ENCODE measurements around the gene SRL. TPM values are rescaled to one million over a fixed set of nuclear protein-coding genes. Genes with fewer than 3 reads are reported as not detected.
"Not testable (repeated sequence)": the region's sequence is repeated elsewhere in the genome, so short reads cannot be mapped to it uniquely, and the experiment has no call there.

SRL gene
- total and polyA plus RNA-seq, 4 donors, result 0.30 to 2.9 (median 1.2) TPM

DNA sequence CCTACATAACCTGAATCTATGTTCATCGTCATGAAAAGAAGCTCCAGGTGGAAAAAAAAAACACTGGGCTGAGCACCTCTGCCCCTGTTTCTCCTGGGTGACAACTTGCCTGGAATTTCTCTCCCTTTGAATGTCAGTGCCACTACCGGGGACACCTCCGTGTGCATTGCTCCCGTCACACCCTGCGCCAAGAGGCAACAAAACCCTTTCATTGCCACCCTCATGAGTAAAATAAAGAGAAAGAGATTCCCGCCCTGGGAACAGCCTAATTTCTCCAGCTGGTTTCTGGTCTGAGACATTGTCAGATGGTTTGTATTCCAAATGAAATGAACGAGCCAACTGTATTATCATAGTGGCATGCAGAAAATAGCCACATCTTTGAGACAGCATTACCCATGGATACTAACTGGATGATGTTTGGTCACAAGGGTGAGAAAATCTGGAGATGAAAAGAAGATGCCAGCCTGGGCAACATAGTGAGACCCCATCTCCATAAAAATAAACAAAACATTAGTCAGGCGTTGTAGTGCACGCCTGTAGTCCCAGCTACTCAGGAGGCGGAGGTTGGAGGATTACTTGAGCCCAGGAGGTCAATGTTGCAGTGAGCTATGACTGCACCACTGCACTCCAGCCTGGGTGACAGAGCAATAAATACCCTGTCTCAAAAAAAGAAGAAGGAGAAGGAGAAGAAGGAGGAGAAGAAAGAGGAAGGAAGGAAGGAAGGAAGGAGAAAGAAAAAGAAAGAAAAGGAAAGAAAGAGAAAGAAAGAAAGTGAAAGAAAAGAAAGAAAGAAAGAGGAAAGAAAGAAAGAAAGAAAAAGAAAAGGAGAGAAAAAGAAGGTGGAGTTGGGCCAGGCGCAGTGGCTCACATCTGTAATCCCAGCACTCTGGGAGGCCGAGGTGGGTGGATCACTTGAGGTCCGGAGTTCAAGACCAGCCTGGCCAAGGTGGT, 83.5 kb downstream of the SRL start:
- no peak for ATAC-seq (ENCODE audit: insufficient read depth, low FRiP score)
- Histone ChIP-seq H3K36me3 (ENCODE audit: control insufficient read depth in 4 of 4, insufficient read depth in 4 of 4, low read length in 4 of 4) (no peaks in the 10 kb centered on the region), H3K9me3 (ENCODE audit: control insufficient read depth in 4 of 4, insufficient read depth in 3 of 4, low read length in 3 of 4) (peaks cover 0 to 3% (median 0%) of the 10 kb centered on the region in 4 donors), H3K27me3 (ENCODE audit: control insufficient read depth in 3 of 3, insufficient read depth in 3 of 3, low read length in 2 of 3) (no peaks in the 10 kb centered on the region), H3K4me1 (ENCODE audit: control insufficient read depth in 5 of 5, insufficient read depth in 5 of 5, low read length in 5 of 5) (no peaks in the 10 kb centered on the region), H3K9ac (ENCODE audit: insufficient read depth in 1 of 2, low read length in 2 of 2) (no peak overlapping the region), H3K27ac (ENCODE audit: low read depth in 1 of 2, low read length in 1 of 2) (no peak overlapping the region), H3K4me3 (no peak overlapping the region)
- 87 to 88% methylated on average over 13 of the region's 13 CpGs for WGBS, 2 donors
- TF ChIP-seq, protein P1, sequence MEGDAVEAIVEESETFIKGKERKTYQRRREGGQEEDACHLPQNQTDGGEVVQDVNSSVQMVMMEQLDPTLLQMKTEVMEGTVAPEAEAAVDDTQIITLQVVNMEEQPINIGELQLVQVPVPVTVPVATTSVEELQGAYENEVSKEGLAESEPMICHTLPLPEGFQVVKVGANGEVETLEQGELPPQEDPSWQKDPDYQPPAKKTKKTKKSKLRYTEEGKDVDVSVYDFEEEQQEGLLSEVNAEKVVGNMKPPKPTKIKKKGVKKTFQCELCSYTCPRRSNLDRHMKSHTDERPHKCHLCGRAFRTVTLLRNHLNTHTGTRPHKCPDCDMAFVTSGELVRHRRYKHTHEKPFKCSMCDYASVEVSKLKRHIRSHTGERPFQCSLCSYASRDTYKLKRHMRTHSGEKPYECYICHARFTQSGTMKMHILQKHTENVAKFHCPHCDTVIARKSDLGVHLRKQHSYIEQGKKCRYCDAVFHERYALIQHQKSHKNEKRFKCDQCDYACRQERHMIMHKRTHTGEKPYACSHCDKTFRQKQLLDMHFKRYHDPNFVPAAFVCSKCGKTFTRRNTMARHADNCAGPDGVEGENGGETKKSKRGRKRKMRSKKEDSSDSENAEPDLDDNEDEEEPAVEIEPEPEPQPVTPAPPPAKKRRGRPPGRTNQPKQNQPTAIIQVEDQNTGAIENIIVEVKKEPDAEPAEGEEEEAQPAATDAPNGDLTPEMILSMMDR (IDR thresholded peaks at IDR 0.05; ENCODE audit: control extremely low read depth, extremely low read depth), result no peak
- no peak for DNase-seq

DNA sequence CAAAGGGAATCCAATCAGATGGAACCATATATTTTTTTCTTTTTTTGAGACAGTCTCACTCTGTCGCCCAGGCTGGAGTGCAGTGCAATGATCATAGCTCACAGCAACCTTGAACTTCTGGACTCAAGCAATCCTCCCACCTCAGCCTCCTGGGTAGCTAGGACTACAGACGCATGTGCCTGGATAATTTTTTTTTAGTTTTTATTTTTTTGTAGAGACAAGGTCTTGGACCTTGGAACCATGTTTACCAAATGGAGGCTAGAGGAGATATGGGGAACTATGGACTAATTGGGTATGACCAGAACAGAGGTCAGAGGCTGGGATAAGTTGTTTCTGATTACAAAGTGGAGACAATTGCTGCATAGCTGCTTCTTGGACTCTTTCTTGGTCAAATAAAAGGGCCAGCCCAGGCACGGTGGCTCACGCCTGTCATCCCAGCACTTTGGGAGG, 84.5 kb downstream of the SRL start:
- Histone ChIP-seq H3K9ac (ENCODE audit: insufficient read depth in 1 of 2, low read length in 2 of 2) (no peak overlapping the region), H3K36me3 (ENCODE audit: control insufficient read depth in 4 of 4, insufficient read depth in 4 of 4, low read length in 4 of 4) (no peaks in the 10 kb centered on the region), H3K27ac (ENCODE audit: low read depth in 1 of 2, low read length in 1 of 2) (no peak overlapping the region), H3K4me1 (ENCODE audit: control insufficient read depth in 5 of 5, insufficient read depth in 5 of 5, low read length in 5 of 5) (no peaks in the 10 kb centered on the region), H3K9me3 (ENCODE audit: control insufficient read depth in 4 of 4, insufficient read depth in 3 of 4, low read length in 3 of 4) (peaks cover 0 to 3% (median 0%) of the 10 kb centered on the region in 4 donors), H3K27me3 (ENCODE audit: control insufficient read depth in 3 of 3, insufficient read depth in 3 of 3, low read length in 2 of 3) (no peaks in the 10 kb centered on the region), H3K4me3 (no peak overlapping the region)
- DNase-seq (no peak), ATAC-seq (ENCODE audit: insufficient read depth, low FRiP score) (no peak)
- TF ChIP-seq, protein P1 (IDR thresholded peaks at IDR 0.05; ENCODE audit: control extremely low read depth, extremely low read depth), result no peak
- WGBS, 2 donors, result 86 to 92% methylated on average over 4 of the region's 4 CpGs

DNA sequence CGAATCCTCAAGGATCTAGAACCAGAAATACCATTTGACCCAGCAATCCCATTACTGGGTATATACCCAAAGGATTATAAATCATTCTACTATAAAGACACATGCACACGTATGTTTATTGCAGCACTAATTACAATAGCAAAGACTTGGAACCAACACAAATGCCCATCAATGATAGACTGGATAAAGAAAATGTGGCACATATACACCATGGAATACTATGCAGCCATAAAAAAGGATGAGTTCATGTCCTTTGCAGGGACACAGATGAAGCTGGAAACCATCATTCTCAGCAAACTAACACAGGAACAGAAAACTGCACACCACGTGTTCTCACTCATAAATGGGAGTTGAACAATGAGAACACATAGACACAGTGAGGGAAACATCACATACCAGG, 85.4 kb downstream of the SRL start:
- H3K36me3 ChIP-seq (ENCODE audit: control insufficient read depth in 4 of 4, insufficient read depth in 4 of 4, low read length in 4 of 4); H3K27ac ChIP-seq (ENCODE audit: low read depth in 1 of 2, low read length in 1 of 2); H3K4me1 ChIP-seq (ENCODE audit: control insufficient read depth in 5 of 5, insufficient read depth in 5 of 5, low read length in 5 of 5); H3K27me3 ChIP-seq (ENCODE audit: control insufficient read depth in 3 of 3, insufficient read depth in 3 of 3, low read length in 2 of 3); H3K4me3 ChIP-seq; ATAC-seq (ENCODE audit: insufficient read depth, low FRiP score); DNase-seq; H3K9me3 ChIP-seq (ENCODE audit: control insufficient read depth in 4 of 4, insufficient read depth in 3 of 4, low read length in 3 of 4); H3K9ac ChIP-seq (ENCODE audit: insufficient read depth in 1 of 2, low read length in 2 of 2): not testable (repeated sequence)
- 81 to 84% methylated on average over 3 of the region's 3 CpGs for WGBS, 2 donors

DNA sequence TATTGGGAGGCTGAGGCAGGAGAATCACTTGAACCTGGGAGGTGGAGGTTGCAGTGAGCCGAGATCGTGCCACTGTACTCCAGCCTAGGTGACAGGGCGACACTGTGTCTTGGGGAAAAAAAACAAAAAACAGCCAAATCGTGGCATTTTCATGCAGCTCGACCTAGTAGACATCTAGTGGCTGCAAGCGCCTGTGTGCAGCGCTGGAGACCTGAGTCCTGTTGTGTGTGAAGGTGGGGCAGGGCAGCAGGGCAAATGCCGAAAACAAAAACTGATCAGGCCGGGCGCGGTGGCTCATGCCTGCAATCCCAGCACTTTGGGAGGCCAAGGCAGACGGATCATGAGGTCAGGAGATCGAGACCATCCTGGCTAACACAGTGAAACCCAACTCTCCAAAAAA, 88.5 kb downstream of the SRL start:
- not testable (repeated sequence) for ATAC-seq (ENCODE audit: insufficient read depth, low FRiP score); H3K9me3 ChIP-seq (ENCODE audit: control insufficient read depth in 4 of 4, insufficient read depth in 3 of 4, low read length in 3 of 4); H3K9ac ChIP-seq (ENCODE audit: insufficient read depth in 1 of 2, low read length in 2 of 2); H3K27ac ChIP-seq (ENCODE audit: low read depth in 1 of 2, low read length in 1 of 2); DNase-seq; H3K4me1 ChIP-seq (ENCODE audit: control insufficient read depth in 5 of 5, insufficient read depth in 5 of 5, low read length in 5 of 5); H3K27me3 ChIP-seq (ENCODE audit: control insufficient read depth in 3 of 3, insufficient read depth in 3 of 3, low read length in 2 of 3); H3K4me3 ChIP-seq; H3K36me3 ChIP-seq (ENCODE audit: control insufficient read depth in 4 of 4, insufficient read depth in 4 of 4, low read length in 4 of 4)
- WGBS, 2 donors, result 88 to 93% methylated on average over 13 of the region's 13 CpGs
